DND-41 (cell line): ENCODE measurements around the gene CDH23.

ENCODE experiments used
- CTCF ChIP-seq: IDR thresholded peaks from 2 replicates; pipeline ENCODE4 v1.5.1; 2012; ENCODE audit warnings: borderline replicate concordance, low read length, moderate library complexity, mild to moderate bottlenecking; ENCODE audit not compliant: poor library complexity, severe bottlenecking; ENCODE audit errors: extremely low read depth
- EZH2 ChIP-seq: IDR thresholded peaks from 3 replicates; pipeline ENCODE4 v1.6.1; 2012; ENCODE audit warnings: borderline replicate concordance, low read depth, mild to moderate bottlenecking, moderate library complexity, low read length, inconsistent platforms; ENCODE audit not compliant: severe bottlenecking

- no peak for TF ChIP-seq CTCF
- no peak for TF ChIP-seq EZH2
Measured at GRCh38 chr10:71716426-71716825, 319.7 kb downstream of the CDH23 start.
